Measurements from ENCODE around the gene RDH13.

RDH13 gene

GRCh38 chr19:55098716-55099556, 36.0 kb upstream of the RDH13 start:
- Histone ChIP-seq H3K4me2 (ENCODE audit: low read depth, low read length, poor library complexity, severe bottlenecking) (no peak overlapping the region), H3K4me1 (ENCODE audit: insufficient read depth, low read length, poor library complexity, severe bottlenecking) (no peaks in the 10 kb centered on the region), H2AFZ (ENCODE audit: low read length) (no peak overlapping the region), H3K9me2 (replicated peaks; ENCODE audit: low read depth, low read length) (no peaks in the 10 kb centered on the region), H3K9ac (ENCODE audit: low read depth, low read length, poor library complexity, severe bottlenecking) (no peak overlapping the region), H3K27me3 (ENCODE audit: insufficient read depth, low read length, poor library complexity, severe bottlenecking) (no peaks in the 10 kb centered on the region), H3K9me3 (ENCODE audit: insufficient read depth, low read depth, low read length) (no peaks in the 10 kb centered on the region), H3K36me3 (ENCODE audit: insufficient read depth, low read length) (peaks cover 19% of the 10 kb centered on the region; the same call in 1 of the 2 replicates), H3K4me3 (ENCODE audit: low read length, poor library complexity, severe bottlenecking) (no peak overlapping the region), H3K79me2 (ENCODE audit: insufficient read depth, low read length) (no peaks in the 10 kb centered on the region), H3F3A (ENCODE audit: low read depth) (no peaks in the 10 kb centered on the region), H4K20me1 (ENCODE audit: insufficient read depth, low read length, poor library complexity, severe bottlenecking) (no peaks in the 10 kb centered on the region)
- TF ChIP-seq EZH2phosphoT487 (IDR thresholded peaks at IDR 0.05; ENCODE audit: borderline replicate concordance) (no peak), CTCF (conservative IDR thresholded peaks at IDR 0.05; ENCODE audit: low read length) (no peak)

- Histone ChIP-seq H3K4me3 (ENCODE audit: low read length, poor library complexity, severe bottlenecking) (no peak overlapping the region), H3K79me2 (ENCODE audit: insufficient read depth, low read length) (no peaks in the 10 kb centered on the region), H3K4me2 (ENCODE audit: low read depth, low read length, poor library complexity, severe bottlenecking) (no peak overlapping the region), H4K20me1 (ENCODE audit: insufficient read depth, low read length, poor library complexity, severe bottlenecking) (no peaks in the 10 kb centered on the region), H3K27me3 (ENCODE audit: insufficient read depth, low read length, poor library complexity, severe bottlenecking) (no peaks in the 10 kb centered on the region), H2AFZ (ENCODE audit: low read length) (no peak overlapping the region), H3K9me3 (ENCODE audit: insufficient read depth, low read depth, low read length) (no peaks in the 10 kb centered on the region), H3K4me1 (ENCODE audit: insufficient read depth, low read length, poor library complexity, severe bottlenecking) (no peaks in the 10 kb centered on the region), H3K9me2 (replicated peaks; ENCODE audit: low read depth, low read length) (no peaks in the 10 kb centered on the region), H3K36me3 (ENCODE audit: insufficient read depth, low read length) (peaks cover 19% of the 10 kb centered on the region; the same call in 1 of the 2 replicates), H3F3A (ENCODE audit: low read depth) (no peaks in the 10 kb centered on the region), H3K9ac (ENCODE audit: low read depth, low read length, poor library complexity, severe bottlenecking) (no peak overlapping the region)
- TF ChIP-seq EZH2phosphoT487 (IDR thresholded peaks at IDR 0.05; ENCODE audit: borderline replicate concordance), result no peak
- no peak for TF ChIP-seq CTCF (conservative IDR thresholded peaks at IDR 0.05; ENCODE audit: low read length)
Measured at GRCh38 chr19:55097864-55098715, 35.1 kb upstream of the RDH13 start.

GRCh38 chr19:55096061-55096701, 33.2 kb upstream of the RDH13 start:
- TF ChIP-seq EZH2phosphoT487 (IDR thresholded peaks at IDR 0.05; ENCODE audit: borderline replicate concordance) (no peak), CTCF (conservative IDR thresholded peaks at IDR 0.05; ENCODE audit: low read length) (no peak)
- H3K4me3 ChIP-seq (ENCODE audit: low read length, poor library complexity, severe bottlenecking), result no peak overlapping the region
- H3K36me3 ChIP-seq (ENCODE audit: insufficient read depth, low read length), result peaks cover 15% of the 10 kb centered on the region; the same call in 1 of the 2 replicates
- H3K9me3 ChIP-seq (ENCODE audit: insufficient read depth, low read depth, low read length), result no peaks in the 10 kb centered on the region
- H3K27me3 ChIP-seq (ENCODE audit: insufficient read depth, low read length, poor library complexity, severe bottlenecking), result no peaks in the 10 kb centered on the region
- no peaks in the 10 kb centered on the region for H3K4me1 ChIP-seq (ENCODE audit: insufficient read depth, low read length, poor library complexity, severe bottlenecking)
- no peaks in the 10 kb centered on the region for H4K20me1 ChIP-seq (ENCODE audit: insufficient read depth, low read length, poor library complexity, severe bottlenecking)
- H3K9ac ChIP-seq (ENCODE audit: low read depth, low read length, poor library complexity, severe bottlenecking), result no peak overlapping the region
- no peaks in the 10 kb centered on the region for H3K9me2 ChIP-seq (replicated peaks; ENCODE audit: low read depth, low read length)
- H2AFZ ChIP-seq (ENCODE audit: low read length), result no peak overlapping the region
- no peak overlapping the region for H3K4me2 ChIP-seq (ENCODE audit: low read depth, low read length, poor library complexity, severe bottlenecking)
- no peaks in the 10 kb centered on the region for H3F3A ChIP-seq (ENCODE audit: low read depth)
- H3K79me2 ChIP-seq (ENCODE audit: insufficient read depth, low read length), result no peaks in the 10 kb centered on the region
